HG03108 (cell line): ENCODE data around the gene GPATCH2L.

ENCODE experiments used
- ATAC-seq: cut with Tn5 transposase; IDR thresholded peaks from one replicate; pipeline ENCODE4 v1.9.1; 2021; ENCODE audit warnings: moderate library complexity; ENCODE audit not compliant: unreplicated experiment

Gene GPATCH2L

GRCh38 chr14:76195003-76195402 lies 43.3 kb downstream of the GPATCH2L start:
- no peak for ATAC-seq

- ATAC-seq: no peak
These were observed 45.4 kb downstream of the GPATCH2L start for GRCh38 chr14:76196980-76197695.

- no peak for ATAC-seq
These were observed 49.4 kb downstream of the GPATCH2L start for GRCh38 chr14:76201162-76201561.

- no peak for ATAC-seq
These were observed 51.6 kb downstream of the GPATCH2L start for GRCh38 chr14:76203086-76204001.

GRCh38 chr14:76204461-76205230 lies 52.9 kb downstream of the GPATCH2L start:
- no peak for ATAC-seq

GRCh38 chr14:76205708-76206107 lies 54.0 kb downstream of the GPATCH2L start:
- ATAC-seq: no peak

- no peak for ATAC-seq
These were observed 56.6 kb downstream of the GPATCH2L start for GRCh38 chr14:76208340-76208739.

- no peak for ATAC-seq
These were observed 60.5 kb downstream of the GPATCH2L start for GRCh38 chr14:76212242-76212641.

- no peak for ATAC-seq
These were observed 65.5 kb downstream of the GPATCH2L start for GRCh38 chr14:76217179-76217578.

GRCh38 chr14:76218662-76219061 lies 66.9 kb downstream of the GPATCH2L start:
- no peak for ATAC-seq

- ATAC-seq: no peak
These were observed 68.2 kb downstream of the GPATCH2L start for GRCh38 chr14:76219873-76220272.

GRCh38 chr14:76227450-76228050 lies 75.8 kb downstream of the GPATCH2L start:
- no peak for ATAC-seq

GRCh38 chr14:76228138-76228537 lies 76.4 kb downstream of the GPATCH2L start:
- no peak for ATAC-seq

GRCh38 chr14:76232800-76233199 lies 81.1 kb downstream of the GPATCH2L start:
- ATAC-seq: no peak

- ATAC-seq: no peak
These were observed 83.9 kb downstream of the GPATCH2L start for GRCh38 chr14:76235628-76236027.

- ATAC-seq: peak; percentile 82
These were observed 84.7 kb downstream of the GPATCH2L start for GRCh38 chr14:76236172-76237130.

GRCh38 chr14:76237349-76237990 lies 85.7 kb downstream of the GPATCH2L start:
- no peak for ATAC-seq

GRCh38 chr14:76245097-76245496 lies 93.4 kb downstream of the GPATCH2L start:
- no peak for ATAC-seq

GRCh38 chr14:76250302-76250701 lies 98.6 kb downstream of the GPATCH2L start:
- no peak for ATAC-seq
